GM12878 (cell line): ENCODE results near the gene TMPRSS11D.

ENCODE experiments used
- NBN ChIP-seq: fragments of 450-650 bp; IDR thresholded peaks from 2 replicates; pipeline ENCODE4 v1.6.1; 2016
- TF ChIP-seq, protein P1 (sequence below): IDR thresholded peaks from 2 replicates; pipeline ENCODE4 v1.6.1; 2011; ENCODE audit warnings: low read depth, mild to moderate bottlenecking, low read length, moderate library complexity, borderline replicate concordance; ENCODE audit errors: extremely low read depth
- TF ChIP-seq, protein P2 (sequence below), 3 experiments: IDR thresholded peaks in 2 of 3; conservative IDR thresholded peaks in 1 of 3; 2 replicates each; pipeline ENCODE4 v1.5.1; 2011; ENCODE audit warnings: low read depth in 3 of 3, low read length in 3 of 3, mild to moderate bottlenecking in 3 of 3, control low read depth in 2 of 3, moderate library complexity in 2 of 3, inconsistent platforms in 1 of 3, mixed read lengths in 1 of 3; ENCODE audit not compliant: control insufficient read depth in 2 of 3, insufficient read depth in 1 of 3; ENCODE audit errors: extremely low read depth in 1 of 3

DNA sequence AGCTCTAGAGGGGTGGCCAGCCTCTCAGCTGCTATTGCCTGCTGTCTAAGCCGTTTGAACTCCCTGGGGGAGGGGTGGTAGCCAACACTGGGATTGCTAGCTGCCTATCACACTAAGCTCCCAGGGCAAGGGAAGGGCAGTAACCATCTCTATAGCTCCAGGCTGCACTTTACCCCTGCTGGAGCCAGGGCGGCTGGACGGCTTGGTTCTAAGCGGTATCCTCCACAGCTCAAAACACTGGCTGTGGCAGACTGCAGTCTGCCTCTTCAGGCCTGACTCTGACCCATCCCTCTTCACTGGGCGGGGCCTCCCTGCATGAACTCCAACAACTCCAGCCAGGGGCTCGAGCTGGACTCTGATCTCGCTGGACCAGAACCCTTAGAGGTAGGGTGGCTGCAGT is 74.3 kb downstream of the TMPRSS11D start:
- TF ChIP-seq, protein P1, sequence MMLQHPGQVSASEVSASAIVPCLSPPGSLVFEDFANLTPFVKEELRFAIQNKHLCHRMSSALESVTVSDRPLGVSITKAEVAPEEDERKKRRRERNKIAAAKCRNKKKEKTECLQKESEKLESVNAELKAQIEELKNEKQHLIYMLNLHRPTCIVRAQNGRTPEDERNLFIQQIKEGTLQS = no peak
- TF ChIP-seq, protein P2, sequence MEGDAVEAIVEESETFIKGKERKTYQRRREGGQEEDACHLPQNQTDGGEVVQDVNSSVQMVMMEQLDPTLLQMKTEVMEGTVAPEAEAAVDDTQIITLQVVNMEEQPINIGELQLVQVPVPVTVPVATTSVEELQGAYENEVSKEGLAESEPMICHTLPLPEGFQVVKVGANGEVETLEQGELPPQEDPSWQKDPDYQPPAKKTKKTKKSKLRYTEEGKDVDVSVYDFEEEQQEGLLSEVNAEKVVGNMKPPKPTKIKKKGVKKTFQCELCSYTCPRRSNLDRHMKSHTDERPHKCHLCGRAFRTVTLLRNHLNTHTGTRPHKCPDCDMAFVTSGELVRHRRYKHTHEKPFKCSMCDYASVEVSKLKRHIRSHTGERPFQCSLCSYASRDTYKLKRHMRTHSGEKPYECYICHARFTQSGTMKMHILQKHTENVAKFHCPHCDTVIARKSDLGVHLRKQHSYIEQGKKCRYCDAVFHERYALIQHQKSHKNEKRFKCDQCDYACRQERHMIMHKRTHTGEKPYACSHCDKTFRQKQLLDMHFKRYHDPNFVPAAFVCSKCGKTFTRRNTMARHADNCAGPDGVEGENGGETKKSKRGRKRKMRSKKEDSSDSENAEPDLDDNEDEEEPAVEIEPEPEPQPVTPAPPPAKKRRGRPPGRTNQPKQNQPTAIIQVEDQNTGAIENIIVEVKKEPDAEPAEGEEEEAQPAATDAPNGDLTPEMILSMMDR (IDR thresholded peaks at IDR 0.05 in 2 of 3, conservative IDR thresholded peaks at IDR 0.05 in 1 of 3; ENCODE audit: control insufficient read depth in 2 of 3, extremely low read depth in 1 of 3, insufficient read depth in 1 of 3, low read depth in 3 of 3, low read length in 3 of 3) = no peak
- TF ChIP-seq NBN = no peak
